GM19463 (cell line): Measurements from ENCODE around the gene PLCXD1.
"Not testable (repeated sequence)": the region's sequence is repeated elsewhere in the genome, so short reads cannot be mapped to it uniquely, and the experiment has no call there.

Experiments
- ATAC-seq: cut with Tn5 transposase; IDR thresholded peaks from one replicate; pipeline ENCODE4 v1.9.1; 2021; ENCODE audit warnings: mild to moderate bottlenecking, moderate library complexity; ENCODE audit not compliant: unreplicated experiment

The PLCXD1 gene

GRCh38 chrX:262381-262909 lies 18.7 kb upstream of the PLCXD1 start:
- peak; percentile 86 for ATAC-seq

- not testable (repeated sequence) for ATAC-seq
Measured at GRCh38 chrX:264006-264405, 17.2 kb upstream of the PLCXD1 start.

- ATAC-seq = no peak
Measured at GRCh38 chrX:264634-265455, 16.3 kb upstream of the PLCXD1 start.

- no peak for ATAC-seq
Measured at GRCh38 chrX:265502-265901, 15.7 kb upstream of the PLCXD1 start.

- no peak for ATAC-seq
Measured at GRCh38 chrX:267771-268261, 13.4 kb upstream of the PLCXD1 start.

- ATAC-seq = no peak
Measured at GRCh38 chrX:270848-271367, 10.3 kb upstream of the PLCXD1 start.

GRCh38 chrX:274904-275475 lies 6.2 kb upstream of the PLCXD1 start:
- no peak for ATAC-seq

GRCh38 chrX:275476-275966 lies 5.7 kb upstream of the PLCXD1 start:
- ATAC-seq = peak; percentile 7

GRCh38 chrX:275967-276580 lies 5.1 kb upstream of the PLCXD1 start:
- peak; percentile 80 for ATAC-seq

GRCh38 chrX:276581-277201 lies 4.5 kb upstream of the PLCXD1 start:
- peak; percentile 31 for ATAC-seq

- not testable (repeated sequence) for ATAC-seq
Measured at GRCh38 chrX:279757-280604, 1.2 kb upstream of the PLCXD1 start.

- ATAC-seq = not testable (repeated sequence)
Measured at GRCh38 chrX:280722-281121, 459 bp upstream of the PLCXD1 start.

GRCh38 chrX:282000-282681 lies 960 bp downstream of the PLCXD1 start:
- not testable (repeated sequence) for ATAC-seq

GRCh38 chrX:283115-283845 lies 2.1 kb downstream of the PLCXD1 start:
- peak; percentile 97 for ATAC-seq

- ATAC-seq = no peak
Measured at GRCh38 chrX:285076-285677, 4.0 kb downstream of the PLCXD1 start.

- no peak for ATAC-seq
Measured at GRCh38 chrX:287670-288069, 6.5 kb downstream of the PLCXD1 start.

GRCh38 chrX:288561-288991 lies 7.4 kb downstream of the PLCXD1 start:
- no peak for ATAC-seq
